Hepatocyte (in vitro differentiated cells): ENCODE measurements around the gene SC5D.

Source experiments
- EZH2 ChIP-seq: fragments of 200-600 bp; sonication (generic); IDR thresholded peaks from 2 replicates; pipeline ENCODE4 v1.6.1; 2016; ENCODE audit warnings: antibody characterized with exemption, mild to moderate bottlenecking, borderline replicate concordance
- EZH2phosphoT487 ChIP-seq: fragments of 200-600 bp; sonication (generic); IDR thresholded peaks from one replicate; pipeline ENCODE4 v1.6.1; 2018; ENCODE audit warnings: antibody characterized with exemption, mild to moderate bottlenecking, low read depth, moderate library complexity; ENCODE audit not compliant: unreplicated experiment, severe bottlenecking
- TF ChIP-seq, protein P1 (sequence below): fragments of 200-600 bp; sonication (generic); IDR thresholded peaks from 2 replicates; pipeline ENCODE4 v1.5.1; 2016; ENCODE audit warnings: antibody characterized with exemption, mild to moderate bottlenecking; ENCODE audit not compliant: poor library complexity

DNA sequence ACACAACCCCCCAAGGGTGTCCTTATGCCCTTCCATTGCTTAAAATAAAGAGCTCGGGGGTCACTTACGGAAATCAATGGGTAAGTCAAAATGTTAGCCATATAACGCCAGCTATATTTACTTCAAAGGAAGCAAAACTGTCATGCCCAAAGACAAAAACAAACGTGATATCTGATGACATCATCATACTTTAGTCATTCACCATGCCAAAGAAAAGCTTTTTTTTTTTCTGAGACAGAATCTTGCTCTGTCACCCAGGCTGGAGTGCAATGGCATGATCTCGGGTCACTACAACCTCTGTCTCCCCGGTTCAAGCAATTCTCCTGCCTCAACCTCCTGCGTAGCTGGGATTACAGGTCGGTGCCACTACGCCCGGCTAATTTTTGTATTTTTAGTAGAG is 47.7 kb upstream of the SC5D start:
- TF ChIP-seq, protein P1, sequence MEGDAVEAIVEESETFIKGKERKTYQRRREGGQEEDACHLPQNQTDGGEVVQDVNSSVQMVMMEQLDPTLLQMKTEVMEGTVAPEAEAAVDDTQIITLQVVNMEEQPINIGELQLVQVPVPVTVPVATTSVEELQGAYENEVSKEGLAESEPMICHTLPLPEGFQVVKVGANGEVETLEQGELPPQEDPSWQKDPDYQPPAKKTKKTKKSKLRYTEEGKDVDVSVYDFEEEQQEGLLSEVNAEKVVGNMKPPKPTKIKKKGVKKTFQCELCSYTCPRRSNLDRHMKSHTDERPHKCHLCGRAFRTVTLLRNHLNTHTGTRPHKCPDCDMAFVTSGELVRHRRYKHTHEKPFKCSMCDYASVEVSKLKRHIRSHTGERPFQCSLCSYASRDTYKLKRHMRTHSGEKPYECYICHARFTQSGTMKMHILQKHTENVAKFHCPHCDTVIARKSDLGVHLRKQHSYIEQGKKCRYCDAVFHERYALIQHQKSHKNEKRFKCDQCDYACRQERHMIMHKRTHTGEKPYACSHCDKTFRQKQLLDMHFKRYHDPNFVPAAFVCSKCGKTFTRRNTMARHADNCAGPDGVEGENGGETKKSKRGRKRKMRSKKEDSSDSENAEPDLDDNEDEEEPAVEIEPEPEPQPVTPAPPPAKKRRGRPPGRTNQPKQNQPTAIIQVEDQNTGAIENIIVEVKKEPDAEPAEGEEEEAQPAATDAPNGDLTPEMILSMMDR = no peak
- TF ChIP-seq EZH2 (no peak), EZH2phosphoT487 (no peak)
